GM23338 (cell line): ENCODE measurements around the gene IL1F10.

ENCODE experiments used
- CREB1 ChIP-seq: fragments of 250-450 bp; sonication (Bioruptor Pico); IDR thresholded peaks from 2 replicates; pipeline ENCODE4 v1.5.0; 2020; ENCODE audit warnings: low read depth, mild to moderate bottlenecking, moderate library complexity
- EZH2 ChIP-seq: fragments of 200-600 bp; sonication (generic); IDR thresholded peaks from one replicate; pipeline ENCODE4 v1.8.0; 2017; ENCODE audit warnings: antibody characterized with exemption, mild to moderate bottlenecking, low read depth; ENCODE audit not compliant: unreplicated experiment
- POLR2AphosphoS5 ChIP-seq: IDR thresholded peaks from 2 replicates; pipeline ENCODE4 v1.6.1; 2016; ENCODE audit warnings: antibody characterized with exemption, low read depth
- TF ChIP-seq, protein P1 (sequence below), 2 experiments: fragments of 200-600 bp in 1 of 2; sonication (generic) in 1 of 2; conservative IDR thresholded peaks; 2 replicates each; pipeline versions ENCODE4 v1.5.1 to v1.6.1; 2016 to 2017; ENCODE audit warnings: antibody characterized with exemption in 2 of 2, low read depth in 2 of 2, mild to moderate bottlenecking in 2 of 2, moderate library complexity in 1 of 2
- TF ChIP-seq, protein P2 (sequence below): IDR thresholded peaks from one replicate; pipeline ENCODE4 v1.6.1; 2018; ENCODE audit warnings: antibody characterized with exemption; ENCODE audit not compliant: unreplicated experiment

DNA sequence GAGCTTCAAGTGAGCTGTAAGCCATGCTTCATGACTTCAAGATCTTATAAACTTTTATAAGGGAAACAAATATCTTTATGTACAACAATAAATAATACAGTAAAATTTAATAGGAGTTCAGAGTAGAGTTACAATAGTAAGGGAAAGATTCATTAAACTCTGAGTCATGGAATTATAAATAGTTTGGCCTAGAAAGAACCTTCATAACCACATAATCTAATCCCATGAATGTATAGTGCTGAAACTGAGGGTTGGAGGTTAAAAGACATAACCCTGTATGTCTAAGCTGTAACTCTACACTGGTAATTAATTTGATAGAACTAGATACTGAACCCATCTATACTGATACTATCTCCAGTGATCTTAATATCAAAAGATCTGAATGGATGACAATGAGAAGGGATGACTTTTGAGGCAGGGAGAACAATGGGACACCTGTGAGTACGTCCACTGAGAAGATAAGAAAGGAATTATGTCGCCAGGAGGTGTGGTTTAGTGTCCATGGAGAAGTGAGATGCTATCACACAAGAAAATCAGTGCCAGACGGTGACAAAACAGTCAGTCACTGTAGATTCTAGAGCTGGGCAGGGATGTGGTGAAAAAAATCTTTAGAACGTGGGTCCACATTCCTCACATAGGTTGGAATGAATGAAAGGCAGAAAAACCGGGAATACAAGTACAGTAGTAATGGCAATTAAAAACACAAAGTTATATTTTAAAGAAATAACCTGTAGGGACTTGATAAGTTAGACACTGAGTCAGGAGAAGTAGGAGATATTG lies 1.1 kb downstream of the IL1F10 start:
- TF ChIP-seq, protein P1, sequence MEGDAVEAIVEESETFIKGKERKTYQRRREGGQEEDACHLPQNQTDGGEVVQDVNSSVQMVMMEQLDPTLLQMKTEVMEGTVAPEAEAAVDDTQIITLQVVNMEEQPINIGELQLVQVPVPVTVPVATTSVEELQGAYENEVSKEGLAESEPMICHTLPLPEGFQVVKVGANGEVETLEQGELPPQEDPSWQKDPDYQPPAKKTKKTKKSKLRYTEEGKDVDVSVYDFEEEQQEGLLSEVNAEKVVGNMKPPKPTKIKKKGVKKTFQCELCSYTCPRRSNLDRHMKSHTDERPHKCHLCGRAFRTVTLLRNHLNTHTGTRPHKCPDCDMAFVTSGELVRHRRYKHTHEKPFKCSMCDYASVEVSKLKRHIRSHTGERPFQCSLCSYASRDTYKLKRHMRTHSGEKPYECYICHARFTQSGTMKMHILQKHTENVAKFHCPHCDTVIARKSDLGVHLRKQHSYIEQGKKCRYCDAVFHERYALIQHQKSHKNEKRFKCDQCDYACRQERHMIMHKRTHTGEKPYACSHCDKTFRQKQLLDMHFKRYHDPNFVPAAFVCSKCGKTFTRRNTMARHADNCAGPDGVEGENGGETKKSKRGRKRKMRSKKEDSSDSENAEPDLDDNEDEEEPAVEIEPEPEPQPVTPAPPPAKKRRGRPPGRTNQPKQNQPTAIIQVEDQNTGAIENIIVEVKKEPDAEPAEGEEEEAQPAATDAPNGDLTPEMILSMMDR (conservative IDR thresholded peaks at IDR 0.05; ENCODE audit: low read depth in 2 of 2), result no peak
- TF ChIP-seq POLR2AphosphoS5, result no peak
- no peak for TF ChIP-seq EZH2
- TF ChIP-seq, protein P2, sequence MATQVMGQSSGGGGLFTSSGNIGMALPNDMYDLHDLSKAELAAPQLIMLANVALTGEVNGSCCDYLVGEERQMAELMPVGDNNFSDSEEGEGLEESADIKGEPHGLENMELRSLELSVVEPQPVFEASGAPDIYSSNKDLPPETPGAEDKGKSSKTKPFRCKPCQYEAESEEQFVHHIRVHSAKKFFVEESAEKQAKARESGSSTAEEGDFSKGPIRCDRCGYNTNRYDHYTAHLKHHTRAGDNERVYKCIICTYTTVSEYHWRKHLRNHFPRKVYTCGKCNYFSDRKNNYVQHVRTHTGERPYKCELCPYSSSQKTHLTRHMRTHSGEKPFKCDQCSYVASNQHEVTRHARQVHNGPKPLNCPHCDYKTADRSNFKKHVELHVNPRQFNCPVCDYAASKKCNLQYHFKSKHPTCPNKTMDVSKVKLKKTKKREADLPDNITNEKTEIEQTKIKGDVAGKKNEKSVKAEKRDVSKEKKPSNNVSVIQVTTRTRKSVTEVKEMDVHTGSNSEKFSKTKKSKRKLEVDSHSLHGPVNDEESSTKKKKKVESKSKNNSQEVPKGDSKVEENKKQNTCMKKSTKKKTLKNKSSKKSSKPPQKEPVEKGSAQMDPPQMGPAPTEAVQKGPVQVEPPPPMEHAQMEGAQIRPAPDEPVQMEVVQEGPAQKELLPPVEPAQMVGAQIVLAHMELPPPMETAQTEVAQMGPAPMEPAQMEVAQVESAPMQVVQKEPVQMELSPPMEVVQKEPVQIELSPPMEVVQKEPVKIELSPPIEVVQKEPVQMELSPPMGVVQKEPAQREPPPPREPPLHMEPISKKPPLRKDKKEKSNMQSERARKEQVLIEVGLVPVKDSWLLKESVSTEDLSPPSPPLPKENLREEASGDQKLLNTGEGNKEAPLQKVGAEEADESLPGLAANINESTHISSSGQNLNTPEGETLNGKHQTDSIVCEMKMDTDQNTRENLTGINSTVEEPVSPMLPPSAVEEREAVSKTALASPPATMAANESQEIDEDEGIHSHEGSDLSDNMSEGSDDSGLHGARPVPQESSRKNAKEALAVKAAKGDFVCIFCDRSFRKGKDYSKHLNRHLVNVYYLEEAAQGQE, result no peak
- no peak for TF ChIP-seq CREB1
